Transverse colon (tissue), 4 donors: ENCODE data around the gene DIAPH3. TPM values are rescaled to one million over a fixed set of nuclear protein-coding genes. Genes with fewer than 3 reads are reported as not detected.

Experiments used
- DNase-seq: peaks from one replicate; pipeline ENCODE4 v3.0.0-alpha.2; 2019
- H3K27ac ChIP-seq, 4 donors: fragments of 200-600 bp; sonication (generic); 2 replicates each; pipeline ENCODE4 v1.5.1; 2016 to 2018; ENCODE audit warnings: inconsistent platforms in 4 of 4
- H3K27me3 ChIP-seq: fragments of 200-600 bp; sonication (generic); 2 replicates; pipeline ENCODE4 v1.5.1; 2017; ENCODE audit warnings: inconsistent platforms
- H3K36me3 ChIP-seq, 4 donors: fragments of 200-600 bp; sonication (generic); 2 replicates each; pipeline ENCODE4 v1.5.1; 2017 to 2019; ENCODE audit warnings: inconsistent platforms in 4 of 4
- H3K4me1 ChIP-seq, 4 donors: fragments of 200-600 bp; sonication (generic); 2 replicates each; pipeline ENCODE4 v1.5.1; 2017 to 2020; ENCODE audit warnings: inconsistent platforms in 4 of 4
- H3K4me3 ChIP-seq, 4 donors: fragments of 200-600 bp; sonication (generic); 1 replicate in 1 of 4; 2 replicates in 3 of 4; pipeline versions ENCODE4 v1.5.1 to v1.6.1; 2017 to 2019; ENCODE audit warnings: inconsistent platforms in 4 of 4
- H3K9me3 ChIP-seq, 2 donors: fragments of 200-600 bp; sonication (generic); 2 replicates each; pipeline ENCODE4 v1.5.1; 2017 to 2019; ENCODE audit warnings: inconsistent platforms in 2 of 2
- EP300 ChIP-seq: sonication (generic); formaldehyde crosslinking; IDR thresholded peaks from one replicate; pipeline ENCODE4 v1.6.1; 2017; ENCODE audit warnings: antibody characterized with exemption, low read depth
- POLR2A ChIP-seq: fragments of 450-650 bp; IDR thresholded peaks from one replicate; pipeline ENCODE4 v1.6.1; 2016; ENCODE audit warnings: antibody characterized with exemption, mild to moderate bottlenecking, moderate library complexity
- POLR2AphosphoS5 ChIP-seq, 3 donors: sonication (generic); formaldehyde crosslinking; IDR thresholded peaks; one replicate each; pipeline ENCODE4 v1.6.1; 2016; ENCODE audit warnings: antibody characterized with exemption in 3 of 3
- WGBS, 2 donors: methylation state at CpG; one replicate each; pipeline ENCODE4 v1.1.5; 2018; ENCODE audit warnings: low coverage in 1 of 2; 5-methylcytosine and 5-hydroxymethylcytosine counted together
- in situ Hi-C, 4 donors: fragments of 200-750 bp; cut with MboI; loops; one replicate each; pipeline versions ENCODE4 v1.15.0 to v1.15.1; 2017; ENCODE audit warnings: low sequenced_read_pairs in 3 of 4, low pct_ligation_motif_present in 1 of 4, low pct_unique_long_range_greater_than_20kb in 1 of 4
- intact Hi-C: fragments of 100-400 bp; cut with DNase I; formaldehyde crosslinking; loops from one replicate; pipeline ENCODE4 v1.15.1; 2023; ENCODE audit warnings: low total_unique reads
- total RNA-seq, 4 donors: library from RNA; depleted of rRNA; stranded (reverse); fragments of >200 nt; gene quantifications; one replicate each; pipeline ENCODE4 v1.1.0, GENCODE V29; 2016
- TF ChIP-seq, protein P1 (sequence below), 5 experiments: fragments of 200-600 bp in 3 of 5; fragments of 450-650 bp in 2 of 5; sonication (generic) in 3 of 5; IDR thresholded peaks; 1 replicate in 2 of 5; 2 replicates in 3 of 5; pipeline ENCODE4 v1.5.1; 2016 to 2017; ENCODE audit warnings: antibody characterized with exemption in 5 of 5, inconsistent platforms in 3 of 5, mild to moderate bottlenecking in 2 of 5, moderate library complexity in 1 of 5

Gene DIAPH3
- total RNA-seq, 4 donors from 2014 or later = 0.95 to 1.6 (median 1.2) TPM

DNA sequence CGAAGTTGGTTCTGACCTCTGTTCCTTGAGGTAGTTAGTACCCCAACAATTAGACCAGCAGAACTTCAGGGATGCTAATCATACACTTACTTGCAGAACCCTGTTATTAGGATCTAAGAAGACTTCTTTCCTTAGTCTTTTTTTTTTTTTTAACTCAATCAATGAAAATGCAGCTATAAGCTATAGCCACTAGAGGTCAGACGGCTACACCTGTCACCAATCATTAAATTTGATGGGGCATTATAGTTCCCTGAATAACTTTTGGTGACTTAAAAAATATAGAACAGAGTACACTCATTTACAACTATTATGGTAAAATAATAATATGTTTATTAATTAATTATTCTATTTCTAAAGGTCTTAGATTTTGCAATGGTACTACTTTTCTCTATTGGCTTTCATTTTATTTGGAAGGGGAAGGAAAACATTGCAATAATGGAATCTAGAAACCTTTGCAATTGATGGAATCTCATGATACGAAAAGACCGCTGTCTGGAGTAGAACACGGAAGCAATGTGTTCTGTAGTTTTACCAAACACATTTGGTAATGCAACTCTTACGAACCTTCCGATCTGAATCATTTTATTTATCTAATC is 483.2 kb downstream of the DIAPH3 start:
- no peak for DNase-seq
- in situ Hi-C loops = loop anchor here in 2 of 4 donors (10.0 to 25.0 kb wide), 4 partner anchors 232 to 757 kb away; no protein-coding TSS in a partner anchor

DNA sequence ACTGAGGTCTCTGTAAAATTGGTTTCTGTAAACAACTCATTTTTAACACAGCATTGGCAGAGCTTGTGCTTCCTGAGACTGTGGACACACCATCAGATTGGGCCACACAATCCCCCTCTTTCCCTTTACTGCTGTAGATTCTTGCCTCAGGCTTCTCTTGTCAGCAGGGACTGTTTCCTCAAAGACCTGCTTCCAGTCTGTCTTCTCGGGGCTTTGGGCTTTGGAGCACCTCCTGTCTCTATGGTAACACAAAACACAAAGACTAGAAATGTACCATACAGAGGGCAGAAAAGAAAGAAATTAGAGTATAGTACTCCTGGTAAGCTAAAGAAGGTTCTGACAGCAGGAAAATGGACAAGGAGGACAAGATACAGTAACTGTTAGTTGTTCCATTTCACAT is 484.5 kb downstream of the DIAPH3 start:
- no peaks in the 10 kb centered on the region for H3K9me3 ChIP-seq
- TF ChIP-seq, protein P1, sequence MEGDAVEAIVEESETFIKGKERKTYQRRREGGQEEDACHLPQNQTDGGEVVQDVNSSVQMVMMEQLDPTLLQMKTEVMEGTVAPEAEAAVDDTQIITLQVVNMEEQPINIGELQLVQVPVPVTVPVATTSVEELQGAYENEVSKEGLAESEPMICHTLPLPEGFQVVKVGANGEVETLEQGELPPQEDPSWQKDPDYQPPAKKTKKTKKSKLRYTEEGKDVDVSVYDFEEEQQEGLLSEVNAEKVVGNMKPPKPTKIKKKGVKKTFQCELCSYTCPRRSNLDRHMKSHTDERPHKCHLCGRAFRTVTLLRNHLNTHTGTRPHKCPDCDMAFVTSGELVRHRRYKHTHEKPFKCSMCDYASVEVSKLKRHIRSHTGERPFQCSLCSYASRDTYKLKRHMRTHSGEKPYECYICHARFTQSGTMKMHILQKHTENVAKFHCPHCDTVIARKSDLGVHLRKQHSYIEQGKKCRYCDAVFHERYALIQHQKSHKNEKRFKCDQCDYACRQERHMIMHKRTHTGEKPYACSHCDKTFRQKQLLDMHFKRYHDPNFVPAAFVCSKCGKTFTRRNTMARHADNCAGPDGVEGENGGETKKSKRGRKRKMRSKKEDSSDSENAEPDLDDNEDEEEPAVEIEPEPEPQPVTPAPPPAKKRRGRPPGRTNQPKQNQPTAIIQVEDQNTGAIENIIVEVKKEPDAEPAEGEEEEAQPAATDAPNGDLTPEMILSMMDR (IDR thresholded peaks at IDR 0.05) = no peak
- TF ChIP-seq POLR2AphosphoS5 (IDR thresholded peaks at IDR 0.05) (no peak), POLR2A (no peak)
- in situ Hi-C loops = loop anchor here in 3 of 4 donors (5.0 to 25.0 kb wide), 7 partner anchors 226 to 758 kb away; no protein-coding TSS in a partner anchor
- H3K36me3 ChIP-seq = no peaks in the 10 kb centered on the region
- WGBS, 2 donors = 25 to 38% methylated on average over 1 of the region's 1 CpG
- H3K4me1 ChIP-seq = no peaks in the 10 kb centered on the region
- H3K4me3 ChIP-seq = no peak overlapping the region
- no peaks in the 10 kb centered on the region for H3K27me3 ChIP-seq
- no peak overlapping the region for H3K27ac ChIP-seq
- no peak for DNase-seq
- intact Hi-C loops = loop anchor here (5.0 kb wide), 1 partner anchor 287 kb away; no protein-coding TSS in a partner anchor

More for the DNA sequence above, 483.2 kb downstream of the DIAPH3 start:
- H3K27ac ChIP-seq = no peak overlapping the region
- H3K4me3 ChIP-seq = no peak overlapping the region
- no peaks in the 10 kb centered on the region for H3K9me3 ChIP-seq
- no peaks in the 10 kb centered on the region for H3K36me3 ChIP-seq
- TF ChIP-seq, protein P1 (IDR thresholded peaks at IDR 0.05) = peak; percentile 47 to 64 (median 64)
- no peak for TF ChIP-seq EP300
- no peak for TF ChIP-seq POLR2A
- no peak for TF ChIP-seq POLR2AphosphoS5 (IDR thresholded peaks at IDR 0.05)
- intact Hi-C loops = no loop called here
- H3K27me3 ChIP-seq = no peaks in the 10 kb centered on the region
- H3K4me1 ChIP-seq = no peaks in the 10 kb centered on the region
- 77% methylated on average over 6 to 7 of the region's 7 CpGs for WGBS, 2 donors

DNA sequence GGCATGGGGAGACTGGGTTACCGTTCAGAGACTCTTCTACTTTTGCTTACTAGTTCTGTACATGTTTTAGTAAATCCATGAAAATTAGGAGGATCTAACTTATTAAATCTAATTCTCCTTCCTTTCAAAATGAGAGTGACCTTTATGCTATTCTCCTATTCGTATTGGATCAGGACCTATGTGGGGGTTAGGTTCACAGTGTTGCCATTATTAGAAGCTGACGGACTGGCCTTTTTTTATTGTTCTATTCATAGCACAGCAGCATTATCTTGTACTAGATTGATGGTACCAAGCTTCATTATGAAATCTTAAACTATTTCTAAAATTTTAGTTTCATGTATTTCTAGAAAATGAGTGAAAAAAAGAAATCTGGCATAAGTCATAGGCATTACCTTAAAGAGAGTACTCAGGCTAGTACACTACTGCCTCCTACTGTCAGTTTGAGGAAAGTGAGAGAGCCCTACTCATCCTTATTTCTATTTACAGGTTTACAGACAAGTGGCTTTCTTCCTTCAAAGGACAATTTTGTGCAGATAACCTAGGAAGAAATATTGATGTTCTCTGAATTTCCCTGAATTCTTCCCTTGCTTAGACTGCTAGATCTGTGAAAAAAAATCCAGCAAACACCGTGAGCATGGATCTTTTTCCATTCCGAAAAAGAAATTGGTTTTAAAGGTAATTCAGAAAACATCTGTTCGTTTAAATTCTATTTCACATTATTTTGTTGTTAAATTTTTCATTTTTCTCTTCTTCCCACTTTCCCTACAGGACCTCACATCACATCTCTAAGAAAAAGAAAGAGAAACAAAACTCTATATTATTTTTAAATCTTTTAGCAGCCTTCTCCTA is 485.5 kb downstream of the DIAPH3 start:
- no peak for DNase-seq

DNA sequence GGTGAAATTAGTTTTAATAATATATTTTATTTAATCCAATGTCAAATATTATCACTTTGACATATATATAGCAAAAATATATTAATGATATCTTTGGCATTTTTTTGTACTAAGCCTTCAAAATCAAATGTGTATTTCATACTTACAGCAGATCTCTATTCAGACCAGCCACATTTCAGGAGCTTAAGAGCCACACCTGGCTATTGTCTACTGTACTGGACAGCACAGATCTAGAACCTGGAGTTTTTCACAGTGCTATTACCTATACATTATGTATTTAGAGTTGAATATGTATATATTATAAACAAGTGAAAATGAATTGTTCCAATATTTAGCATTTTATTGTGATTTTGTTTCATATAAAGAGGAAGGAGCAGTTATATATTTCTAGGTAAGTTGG is 486.3 kb downstream of the DIAPH3 start:
- Histone ChIP-seq H3K27ac (no peak overlapping the region), H3K4me3 (no peak overlapping the region), H3K4me1 (no peaks in the 10 kb centered on the region), H3K27me3 (no peaks in the 10 kb centered on the region), H3K36me3 (no peaks in the 10 kb centered on the region), H3K9me3 (no peaks in the 10 kb centered on the region)
- in situ Hi-C loops = loop anchor here in 3 of 4 donors (5.0 to 25.0 kb wide), 7 partner anchors 227 to 760 kb away; no protein-coding TSS in a partner anchor
- TF ChIP-seq, protein P1 (IDR thresholded peaks at IDR 0.05) = no peak
- no peak for TF ChIP-seq POLR2A
- no peak for TF ChIP-seq EP300
- TF ChIP-seq POLR2AphosphoS5 (IDR thresholded peaks at IDR 0.05) = no peak
- intact Hi-C loops = loop anchor here (5.0 kb wide), 1 partner anchor 285 kb away; no protein-coding TSS in a partner anchor
- DNase-seq = no peak

More for the DNA sequence above, 485.5 kb downstream of the DIAPH3 start:
- TF ChIP-seq, protein P1 (IDR thresholded peaks at IDR 0.05) = peak; percentile 55 to 78 (median 67)
- TF ChIP-seq EP300 = no peak
- 76 to 77% methylated on average over 6 of the region's 6 CpGs for WGBS, 2 donors
- H3K36me3 ChIP-seq = no peaks in the 10 kb centered on the region
- H3K27me3 ChIP-seq = no peaks in the 10 kb centered on the region
- intact Hi-C loops = loop anchor here (5.0 kb wide), 1 partner anchor 286 kb away; no protein-coding TSS in a partner anchor
- no peak overlapping the region for H3K27ac ChIP-seq
- no peaks in the 10 kb centered on the region for H3K4me1 ChIP-seq
- H3K9me3 ChIP-seq = no peaks in the 10 kb centered on the region
- in situ Hi-C loops = loop anchor here in 3 of 4 donors (5.0 to 25.0 kb wide), 7 partner anchors 227 to 759 kb away; no protein-coding TSS in a partner anchor
- H3K4me3 ChIP-seq = no peak overlapping the region
